HG03432 (cell line): ENCODE measurements around the gene SLC15A1.
"Not testable (repeated sequence)": the region's sequence is repeated elsewhere in the genome, so short reads cannot be mapped to it uniquely, and the experiment has no call there.

Source experiments
- ATAC-seq: cut with Tn5 transposase; IDR thresholded peaks from one replicate; pipeline ENCODE4 v1.9.1; 2021; ENCODE audit warnings: mild to moderate bottlenecking, moderate library complexity; ENCODE audit not compliant: unreplicated experiment

SLC15A1 gene

DNA sequence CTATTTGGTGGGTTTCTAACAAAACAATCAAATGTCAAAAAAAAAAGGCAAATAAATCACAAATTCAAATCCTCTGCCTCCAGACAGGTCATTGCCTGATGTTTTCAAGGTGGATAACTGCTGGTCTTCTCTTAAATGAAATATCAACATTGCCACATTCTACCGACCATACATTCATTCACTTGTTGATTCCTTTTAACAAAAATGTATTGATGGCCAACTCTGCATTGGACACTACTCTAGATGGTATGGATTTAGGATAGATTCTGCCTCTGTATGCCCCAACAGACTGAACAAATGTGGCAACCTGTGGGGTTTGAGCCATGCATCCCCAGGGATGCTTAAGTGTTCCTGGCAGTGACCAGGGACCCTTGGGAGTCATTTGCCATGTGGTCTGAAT is 88.0 kb downstream of the SLC15A1 start:
- ATAC-seq, result no peak

GRCh38 chr13:98664047-98664446 is 88.4 kb downstream of the SLC15A1 start:
- no peak for ATAC-seq

DNA sequence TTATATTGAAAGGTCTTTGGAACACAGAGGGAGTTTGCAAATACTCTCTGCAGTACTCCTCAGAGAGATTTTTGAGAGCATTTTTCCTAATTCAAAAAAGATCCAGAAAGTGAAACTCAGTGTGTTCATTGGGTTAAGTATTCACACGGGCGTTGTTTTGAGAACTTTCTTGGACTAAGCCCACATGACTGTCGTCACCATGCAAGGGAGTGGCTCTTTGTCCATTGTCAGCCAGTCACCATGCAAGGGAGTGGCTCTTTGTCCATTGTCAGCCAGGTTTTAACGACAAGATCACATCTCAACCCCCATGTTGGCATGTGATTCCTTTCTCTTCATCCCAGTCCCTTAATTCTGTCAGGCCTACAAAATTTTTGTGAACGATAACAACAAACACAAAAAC is 94.3 kb downstream of the SLC15A1 start:
- no peak for ATAC-seq

DNA sequence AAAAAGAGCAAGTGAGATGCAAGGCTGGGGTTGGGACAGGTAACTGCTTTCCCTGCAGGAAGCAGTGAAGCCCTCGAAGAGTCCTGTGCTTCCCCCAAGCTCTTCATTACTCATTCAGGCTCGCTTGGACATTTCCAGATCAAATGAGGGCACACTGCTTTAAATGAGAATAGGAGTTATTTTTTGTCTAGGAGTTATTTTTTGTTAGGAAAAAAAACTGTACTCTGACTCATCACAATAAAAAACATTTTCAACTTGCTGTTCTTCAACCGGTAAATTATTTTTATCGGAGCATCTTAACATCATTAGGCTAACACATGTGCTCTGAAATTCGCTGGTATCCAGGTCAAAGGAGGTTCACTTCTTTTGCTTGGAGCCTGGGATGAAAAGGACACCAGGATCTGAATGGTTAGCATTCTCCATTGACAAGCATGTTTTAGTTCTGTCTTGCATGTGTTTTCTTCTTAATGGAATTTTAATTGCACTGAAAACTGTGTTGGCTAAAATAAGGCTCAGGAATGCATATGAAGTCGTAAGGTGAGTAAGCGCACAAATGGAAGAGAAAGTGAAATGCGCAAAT is 94.9 kb downstream of the SLC15A1 start:
- no peak for ATAC-seq

- no peak for ATAC-seq
Measured at GRCh38 chr13:98656223-98656622, 96.2 kb downstream of the SLC15A1 start.

GRCh38 chr13:98653463-98653985 is 98.9 kb downstream of the SLC15A1 start:
- ATAC-seq, result peak; percentile 94

- peak; percentile 12 for ATAC-seq
Measured at GRCh38 chr13:98652721-98653462, 99.6 kb downstream of the SLC15A1 start.

GRCh38 chr13:98652276-98652675 is 100.2 kb downstream of the SLC15A1 start:
- no peak for ATAC-seq

- ATAC-seq, result no peak
Measured at GRCh38 chr13:98651744-98652143, 100.7 kb downstream of the SLC15A1 start.

- ATAC-seq, result no peak
Measured at GRCh38 chr13:98650396-98651107, 101.9 kb downstream of the SLC15A1 start.

- ATAC-seq, result no peak
Measured at GRCh38 chr13:98649861-98650260, 102.6 kb downstream of the SLC15A1 start.

DNA sequence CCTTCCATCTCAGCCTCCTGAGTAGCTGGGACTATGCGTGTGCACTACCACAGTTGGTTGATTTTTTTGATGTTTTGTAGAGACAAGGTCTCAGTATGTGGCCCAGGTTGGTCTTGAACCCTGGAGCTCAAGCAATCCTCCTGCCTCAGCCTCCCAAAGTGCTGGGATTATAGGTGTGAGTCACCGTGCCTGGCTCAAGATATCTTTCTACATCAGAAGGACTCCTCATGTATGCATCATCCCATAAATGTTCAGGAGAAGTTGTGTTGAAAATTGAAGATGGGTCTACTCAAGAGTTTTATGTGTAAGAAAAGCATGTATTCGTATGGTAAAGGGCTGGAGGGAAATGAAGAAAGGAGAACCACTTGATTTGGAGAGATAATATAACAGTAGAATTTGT is 103.8 kb downstream of the SLC15A1 start:
- no peak for ATAC-seq

DNA sequence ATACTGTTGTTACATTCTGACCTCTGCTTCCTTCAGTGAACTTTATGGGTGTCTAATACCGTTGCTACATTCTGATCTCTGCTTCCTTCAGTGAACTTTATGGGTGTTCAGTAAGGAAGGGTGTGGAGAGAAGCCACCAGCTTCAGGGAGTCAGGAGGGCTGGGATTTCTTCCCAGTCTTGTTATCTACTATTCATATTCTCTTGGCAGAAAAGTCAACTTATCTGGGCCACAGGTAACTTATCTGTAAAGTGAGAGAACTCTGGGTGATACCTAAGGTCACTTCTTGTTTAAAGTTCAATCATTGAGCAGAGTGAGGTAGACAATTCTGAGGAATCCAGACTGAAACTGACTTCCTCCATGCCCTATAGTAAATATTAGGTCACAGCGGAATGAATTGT is 104.3 kb downstream of the SLC15A1 start:
- no peak for ATAC-seq

DNA sequence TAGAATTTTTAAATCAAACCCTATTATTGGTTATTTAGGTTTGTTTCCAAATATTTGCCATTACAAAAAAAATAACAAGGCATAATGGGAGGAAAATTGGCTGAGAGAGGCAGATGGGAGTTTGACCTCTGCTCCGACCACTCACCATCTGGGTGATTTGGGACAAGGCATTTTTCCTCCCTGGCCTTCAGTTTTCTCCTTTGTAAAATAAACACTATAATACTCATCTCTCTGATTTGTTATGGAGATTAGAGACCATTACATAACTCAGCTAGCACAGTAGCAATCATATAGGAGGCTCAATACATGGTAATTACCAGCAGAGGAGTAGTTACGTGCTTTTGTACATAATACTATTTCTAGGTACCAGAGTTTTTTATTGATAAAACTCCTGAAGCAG is 105.4 kb downstream of the SLC15A1 start:
- no peak for ATAC-seq

- no peak for ATAC-seq
Measured at GRCh38 chr13:98643479-98643878, 109.0 kb downstream of the SLC15A1 start.

DNA sequence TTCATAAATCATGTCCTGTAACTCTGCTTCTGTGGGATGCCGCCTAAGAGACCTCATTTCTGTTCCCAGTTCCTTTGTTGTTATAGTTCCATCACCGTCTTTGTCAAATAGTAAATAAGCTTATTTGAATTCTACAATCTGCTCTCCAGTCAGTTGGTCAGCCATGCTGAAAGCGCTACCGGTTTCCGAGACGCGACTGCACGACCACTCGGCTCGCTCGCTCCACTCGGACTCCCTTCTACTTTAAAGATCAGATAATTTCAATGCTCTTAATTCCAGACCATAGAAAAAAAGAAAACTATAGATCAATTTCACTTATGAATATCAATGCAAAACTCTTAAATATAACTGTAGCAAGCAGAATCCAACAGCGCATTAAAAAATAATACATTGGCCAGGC is 111.4 kb downstream of the SLC15A1 start:
- ATAC-seq, result no peak

DNA sequence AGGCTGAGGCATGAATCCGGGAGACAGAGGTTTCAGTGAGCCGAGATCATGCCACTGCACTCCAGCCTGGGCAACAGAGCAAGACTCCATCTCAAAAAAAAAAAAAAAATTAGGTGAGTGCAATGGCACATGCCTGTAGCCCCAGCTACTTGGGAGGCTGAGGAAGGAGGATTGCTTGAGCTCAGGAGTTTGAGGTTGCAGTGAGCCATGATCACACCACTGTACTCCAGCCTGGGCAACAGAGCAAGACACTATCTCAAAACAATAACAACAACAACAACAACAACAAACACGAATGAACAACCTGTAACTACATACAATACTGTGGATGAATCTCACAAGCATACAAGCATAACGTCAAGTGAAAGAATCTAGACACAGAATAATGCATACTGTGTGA is 112.7 kb downstream of the SLC15A1 start:
- ATAC-seq, result not testable (repeated sequence)

GRCh38 chr13:98638352-98638751 is 114.1 kb downstream of the SLC15A1 start:
- ATAC-seq, result not testable (repeated sequence)
